HG03520 (cell line): Measurements from ENCODE around the gene OSBPL7.

Experiments used
- ATAC-seq: cut with Tn5 transposase; IDR thresholded peaks from one replicate; pipeline ENCODE4 v1.9.1; 2021; ENCODE audit warnings: mild to moderate bottlenecking, moderate library complexity; ENCODE audit not compliant: unreplicated experiment

Gene OSBPL7

GRCh38 chr17:47821424-47822391, at the start of gene OSBPL7:
Gene OSBPL7 (minus strand): TSS chr17:47821794. CDS start chr17:47820278, 1,516 bp downstream.
- peak; percentile 68 for ATAC-seq

- no peak for ATAC-seq
Measured at GRCh38 chr17:47871048-47871447, 49.5 kb upstream of the OSBPL7 start.

- ATAC-seq, result no peak
Measured at GRCh38 chr17:47870056-47870455, 48.5 kb upstream of the OSBPL7 start.

- ATAC-seq, result no peak
Measured at GRCh38 chr17:47869114-47869513, 47.5 kb upstream of the OSBPL7 start.

GRCh38 chr17:47867813-47868533, 46.4 kb upstream of the OSBPL7 start:
- no peak for ATAC-seq

GRCh38 chr17:47866941-47867340, 45.3 kb upstream of the OSBPL7 start:
- ATAC-seq, result no peak

GRCh38 chr17:47864791-47865216, 43.2 kb upstream of the OSBPL7 start:
- ATAC-seq, result no peak

- ATAC-seq, result no peak
Measured at GRCh38 chr17:47862621-47863440, 41.2 kb upstream of the OSBPL7 start.

- no peak for ATAC-seq
Measured at GRCh38 chr17:47860386-47860785, 38.8 kb upstream of the OSBPL7 start.

GRCh38 chr17:47857551-47858455, 36.2 kb upstream of the OSBPL7 start:
- no peak for ATAC-seq

- ATAC-seq, result no peak
Measured at GRCh38 chr17:47856830-47857229, 35.2 kb upstream of the OSBPL7 start.

- ATAC-seq, result no peak
Measured at GRCh38 chr17:47855737-47856136, 34.1 kb upstream of the OSBPL7 start.

GRCh38 chr17:47853616-47854015, 32.0 kb upstream of the OSBPL7 start:
- no peak for ATAC-seq

- ATAC-seq, result no peak
Measured at GRCh38 chr17:47852113-47852949, 30.7 kb upstream of the OSBPL7 start.

- ATAC-seq, result no peak
Measured at GRCh38 chr17:47851764-47852112, 30.1 kb upstream of the OSBPL7 start.

GRCh38 chr17:47850692-47851573, 29.3 kb upstream of the OSBPL7 start, which contains the start of gene SP6:
Gene SP6 (minus strand): TSS chr17:47851163. CDS start chr17:47848429, 2,734 bp downstream.
- ATAC-seq, result no peak

- ATAC-seq, result no peak
Measured at GRCh38 chr17:47850373-47850691, 28.7 kb upstream of the OSBPL7 start.

- no peak for ATAC-seq
Measured at GRCh38 chr17:47848198-47848513, 26.6 kb upstream of the OSBPL7 start.
